Measurements from ENCODE around the gene NLRP4.

NLRP4 gene

GRCh38 chr19:55867101-55867500 is 30.8 kb downstream of the NLRP4 start:
- DNase-seq (ENCODE audit: low spot score) = no peak
- no peak for TF ChIP-seq CTCF (IDR thresholded peaks at IDR 0.05; ENCODE audit: borderline replicate concordance, control extremely low read depth, extremely low read depth, insufficient read depth, missing control alignments)
- in situ Hi-C loops (cut with MboI; ENCODE audit: low sequenced_read_pairs, unreplicated experiment) = no loop called here

- TF ChIP-seq CTCF (IDR thresholded peaks at IDR 0.05; ENCODE audit: borderline replicate concordance, control extremely low read depth, extremely low read depth, insufficient read depth, missing control alignments) = no peak
- in situ Hi-C loops (cut with MboI; ENCODE audit: low sequenced_read_pairs, unreplicated experiment) = no loop called here
These were observed 34.4 kb downstream of the NLRP4 start for GRCh38 chr19:55870736-55871135.

GRCh38 chr19:55877211-55877610 is 40.9 kb downstream of the NLRP4 start:
- in situ Hi-C loops (cut with MboI; ENCODE audit: low sequenced_read_pairs, unreplicated experiment) = no loop called here
- no peak for TF ChIP-seq CTCF (IDR thresholded peaks at IDR 0.05; ENCODE audit: borderline replicate concordance, control extremely low read depth, extremely low read depth, insufficient read depth, missing control alignments)
- no peak for DNase-seq (ENCODE audit: low spot score)

More at GRCh38 chr19:55870736-55871135, 34.4 kb downstream of the NLRP4 start:
- no peak for DNase-seq (ENCODE audit: low spot score)

- no peak for DNase-seq (ENCODE audit: low spot score)
- no peak for TF ChIP-seq CTCF (IDR thresholded peaks at IDR 0.05; ENCODE audit: borderline replicate concordance, control extremely low read depth, extremely low read depth, insufficient read depth, missing control alignments)
- in situ Hi-C loops (cut with MboI; ENCODE audit: low sequenced_read_pairs, unreplicated experiment) = no loop called here
These were observed 46.3 kb downstream of the NLRP4 start for GRCh38 chr19:55882626-55883025.

- DNase-seq (ENCODE audit: low spot score) = no peak
- in situ Hi-C loops (cut with MboI; ENCODE audit: low sequenced_read_pairs, unreplicated experiment) = no loop called here
- no peak for TF ChIP-seq CTCF (IDR thresholded peaks at IDR 0.05; ENCODE audit: borderline replicate concordance, control extremely low read depth, extremely low read depth, insufficient read depth, missing control alignments)
These were observed 62.6 kb downstream of the NLRP4 start for GRCh38 chr19:55898911-55899310.

- DNase-seq (ENCODE audit: low spot score) = no peak
- in situ Hi-C loops (cut with MboI; ENCODE audit: low sequenced_read_pairs, unreplicated experiment) = no loop called here
- TF ChIP-seq CTCF (IDR thresholded peaks at IDR 0.05; ENCODE audit: borderline replicate concordance, control extremely low read depth, extremely low read depth, insufficient read depth, missing control alignments) = no peak
These were observed 65.2 kb downstream of the NLRP4 start for GRCh38 chr19:55901369-55902079.
